MM.1S (cell line): ENCODE results near the gene PRM1.

Experiments used
- DNase-seq: peaks from one replicate; pipeline ENCODE4 v3.0.0-alpha.2; 2015
- H2AFZ ChIP-seq: fragments of 300-600 bp; sonication (generic); 2 replicates; pipeline ENCODE4 v1.6.0; 2016; ENCODE audit warnings: antibody characterized with exemption, low read length
- H3F3A ChIP-seq: fragments of 300-600 bp; sonication (generic); 2 replicates; pipeline ENCODE4 v1.6.1; 2016; ENCODE audit warnings: mild to moderate bottlenecking, antibody characterized with exemption, low read length, moderate library complexity, mixed read lengths; ENCODE audit not compliant: insufficient read depth
- H3K27ac ChIP-seq: fragments of 300-600 bp; sonication (generic); 2 replicates; pipeline ENCODE4 v1.5.1; 2016; ENCODE audit warnings: mild to moderate bottlenecking, low read length
- H3K27me3 ChIP-seq: fragments of 300-600 bp; sonication (generic); replicated peaks from 2 replicates; pipeline ENCODE4 v1.6.0; 2016; ENCODE audit warnings: low read length; ENCODE audit not compliant: insufficient read depth
- H3K36me3 ChIP-seq: fragments of 300-600 bp; sonication (generic); replicated peaks from 2 replicates; pipeline ENCODE4 v1.6.1; 2016; ENCODE audit warnings: mild to moderate bottlenecking, low read length, mixed read lengths; ENCODE audit not compliant: insufficient read depth
- H3K4me1 ChIP-seq: fragments of 300-600 bp; sonication (generic); 2 replicates; pipeline ENCODE4 v1.6.1; 2016; ENCODE audit warnings: low read length, mixed read lengths
- H3K4me2 ChIP-seq: fragments of 300-600 bp; sonication (generic); 2 replicates; pipeline ENCODE4 v1.6.0; 2016; ENCODE audit warnings: low read depth, low read length
- H3K4me3 ChIP-seq: fragments of 300-600 bp; sonication (generic); 2 replicates; pipeline ENCODE4 v1.5.1; 2016; ENCODE audit warnings: low read length, mixed read lengths
- H3K79me2 ChIP-seq: fragments of 300-600 bp; sonication (generic); 2 replicates; pipeline ENCODE4 v1.6.1; 2016; ENCODE audit warnings: mixed run types, low read length, mixed read lengths
- H3K9ac ChIP-seq: fragments of 300-600 bp; sonication (generic); 2 replicates; pipeline ENCODE4 v1.6.1; 2016; ENCODE audit warnings: low read length, mixed read lengths
- H3K9me2 ChIP-seq: fragments of 300-600 bp; sonication (generic); replicated peaks from 2 replicates; pipeline ENCODE4 v1.6.1; 2016; ENCODE audit warnings: mild to moderate bottlenecking, low read length, mixed read lengths; ENCODE audit not compliant: insufficient read depth
- H3K9me3 ChIP-seq: fragments of 300-600 bp; sonication (generic); replicated peaks from 2 replicates; pipeline ENCODE4 v1.6.1; 2016; ENCODE audit warnings: mild to moderate bottlenecking, low read length, mixed read lengths; ENCODE audit not compliant: insufficient read depth
- H4K20me1 ChIP-seq: fragments of 300-600 bp; sonication (generic); 2 replicates; pipeline ENCODE4 v1.6.1; 2016; ENCODE audit warnings: mild to moderate bottlenecking, low read length, moderate library complexity, mixed read lengths; ENCODE audit not compliant: insufficient read depth
- EZH2 ChIP-seq: fragments of 300-600 bp; sonication (generic); optimal IDR thresholded peaks from 2 replicates; pipeline ENCODE3; 2017; ENCODE audit warnings: low read depth, mild to moderate bottlenecking, antibody characterized with exemption, low read length, mixed read lengths
- EZH2phosphoT487 ChIP-seq: fragments of 300-600 bp; sonication (generic); IDR thresholded peaks from 2 replicates; pipeline ENCODE4 v1.6.1; 2018; ENCODE audit warnings: antibody characterized with exemption, low read length
- TF ChIP-seq, protein P1 (sequence below): fragments of 300-600 bp; sonication (generic); IDR thresholded peaks from 2 replicates; pipeline ENCODE4 v1.5.1; 2016; ENCODE audit warnings: antibody characterized with exemption, low read length, mixed read lengths

PRM1 gene

DNA sequence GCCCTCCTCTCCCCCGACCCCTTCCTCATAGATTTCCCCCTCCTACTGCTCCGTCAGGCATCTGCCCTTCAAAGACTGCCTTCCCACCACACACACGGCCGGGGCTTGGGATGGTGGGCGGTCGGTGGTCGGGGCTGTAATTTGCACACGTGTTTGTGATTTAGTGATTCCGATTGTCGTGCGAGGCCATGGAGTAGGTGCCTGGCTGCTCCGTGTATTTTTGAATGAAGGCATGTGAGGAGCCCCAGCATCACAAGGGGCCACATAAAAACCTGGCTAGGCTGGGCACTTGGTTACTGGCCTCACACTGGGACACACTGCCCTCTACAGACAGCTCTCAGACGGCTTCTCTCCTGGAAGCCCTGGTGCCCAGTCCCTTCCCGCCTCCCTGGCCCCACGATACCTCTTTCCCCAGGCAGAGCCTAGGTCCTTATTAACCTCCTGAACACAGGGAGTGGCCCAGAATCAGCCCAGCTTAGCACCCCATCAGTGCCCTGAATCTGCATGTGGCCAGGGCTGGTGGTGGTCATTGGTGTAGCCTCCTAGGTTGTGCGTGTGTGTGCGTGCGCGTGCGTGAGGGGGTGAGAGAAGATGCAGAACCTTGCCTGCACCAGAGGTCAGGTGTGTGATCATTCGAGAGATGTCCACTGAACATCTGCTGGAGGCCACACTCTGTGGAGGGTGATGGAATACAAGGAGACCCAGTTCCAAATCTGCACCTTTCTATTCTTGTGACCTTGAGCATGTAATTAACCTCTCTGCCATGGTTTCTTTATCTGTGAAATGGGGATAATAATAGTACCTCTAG lies 23.8 kb downstream of the PRM1 start:
- no peaks in the 10 kb centered on the region for H3K9me2 ChIP-seq
- H2AFZ ChIP-seq, result peak overlapping the region; percentile 66; the same call in 1 of the 2 replicates
- H3K4me3 ChIP-seq, result peak overlapping the region; percentile 87
- H3K9me3 ChIP-seq, result no peaks in the 10 kb centered on the region
- no peak for TF ChIP-seq EZH2
- TF ChIP-seq, protein P1, sequence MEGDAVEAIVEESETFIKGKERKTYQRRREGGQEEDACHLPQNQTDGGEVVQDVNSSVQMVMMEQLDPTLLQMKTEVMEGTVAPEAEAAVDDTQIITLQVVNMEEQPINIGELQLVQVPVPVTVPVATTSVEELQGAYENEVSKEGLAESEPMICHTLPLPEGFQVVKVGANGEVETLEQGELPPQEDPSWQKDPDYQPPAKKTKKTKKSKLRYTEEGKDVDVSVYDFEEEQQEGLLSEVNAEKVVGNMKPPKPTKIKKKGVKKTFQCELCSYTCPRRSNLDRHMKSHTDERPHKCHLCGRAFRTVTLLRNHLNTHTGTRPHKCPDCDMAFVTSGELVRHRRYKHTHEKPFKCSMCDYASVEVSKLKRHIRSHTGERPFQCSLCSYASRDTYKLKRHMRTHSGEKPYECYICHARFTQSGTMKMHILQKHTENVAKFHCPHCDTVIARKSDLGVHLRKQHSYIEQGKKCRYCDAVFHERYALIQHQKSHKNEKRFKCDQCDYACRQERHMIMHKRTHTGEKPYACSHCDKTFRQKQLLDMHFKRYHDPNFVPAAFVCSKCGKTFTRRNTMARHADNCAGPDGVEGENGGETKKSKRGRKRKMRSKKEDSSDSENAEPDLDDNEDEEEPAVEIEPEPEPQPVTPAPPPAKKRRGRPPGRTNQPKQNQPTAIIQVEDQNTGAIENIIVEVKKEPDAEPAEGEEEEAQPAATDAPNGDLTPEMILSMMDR, result peak; percentile 69
- TF ChIP-seq EZH2phosphoT487, result no peak
- peak; percentile 68 for DNase-seq
- peak overlapping the region; percentile 95 for H3K9ac ChIP-seq
- H3K79me2 ChIP-seq, result peaks cover 4% of the 10 kb centered on the region
- no peaks in the 10 kb centered on the region for H4K20me1 ChIP-seq
- H3F3A ChIP-seq, result peaks cover 34% of the 10 kb centered on the region
- peak overlapping the region; percentile 99 for H3K4me2 ChIP-seq
- H3K27me3 ChIP-seq, result no peaks in the 10 kb centered on the region
- no peaks in the 10 kb centered on the region for H3K36me3 ChIP-seq
- peak overlapping the region; percentile 90; the same call in 1 of the 2 replicates for H3K27ac ChIP-seq
- H3K4me1 ChIP-seq, result peaks cover 22% of the 10 kb centered on the region

GRCh38 chr16:11256661-11257130 lies 24.4 kb downstream of the PRM1 start:
- H3K4me1 ChIP-seq, result peaks cover 22% of the 10 kb centered on the region
- H3K9me3 ChIP-seq, result no peaks in the 10 kb centered on the region
- no peaks in the 10 kb centered on the region for H3K9me2 ChIP-seq
- peak overlapping the region; percentile 90 for H3K27ac ChIP-seq
- peaks cover 4% of the 10 kb centered on the region for H3K79me2 ChIP-seq
- H3K36me3 ChIP-seq, result no peaks in the 10 kb centered on the region
- peak overlapping the region; percentile 87 for H3K4me3 ChIP-seq
- H3K27me3 ChIP-seq, result no peaks in the 10 kb centered on the region
- TF ChIP-seq EZH2 (no peak), EZH2phosphoT487 (no peak)
- TF ChIP-seq, protein P1, result no peak
- H2AFZ ChIP-seq, result peak overlapping the region; percentile 42
- H4K20me1 ChIP-seq, result no peaks in the 10 kb centered on the region
- H3F3A ChIP-seq, result peaks cover 34% of the 10 kb centered on the region
- peak overlapping the region; percentile 95 for H3K9ac ChIP-seq
- DNase-seq, result no peak
- peak overlapping the region; percentile 99 for H3K4me2 ChIP-seq

GRCh38 chr16:11255737-11256660 lies 25.1 kb downstream of the PRM1 start, which contains the start of gene SOCS1:
SOCS1 (minus strand) TSS chr16:11256204; CDS start chr16:11255478, 726 bp downstream.
- no peaks in the 10 kb centered on the region for H3K9me3 ChIP-seq
- peaks cover 22% of the 10 kb centered on the region for H3K4me1 ChIP-seq
- H3K36me3 ChIP-seq, result no peaks in the 10 kb centered on the region
- no peaks in the 10 kb centered on the region for H3K27me3 ChIP-seq
- H3K9ac ChIP-seq, result peak within 1 kb of the TSS; percentile 95
- H4K20me1 ChIP-seq, result no peaks in the 10 kb centered on the region
- no peaks in the 10 kb centered on the region for H3K9me2 ChIP-seq
- TF ChIP-seq, protein P1, result peak; percentile 70
- TF ChIP-seq EZH2phosphoT487, result no peak
- peaks cover 4% of the 10 kb centered on the region for H3K79me2 ChIP-seq
- H3K27ac ChIP-seq, result peak within 1 kb of the TSS; percentile 90
- H2AFZ ChIP-seq, result peak within 1 kb of the TSS; percentile 42
- peaks cover 34% of the 10 kb centered on the region for H3F3A ChIP-seq
- peak within 1 kb of the TSS; percentile 87 for H3K4me3 ChIP-seq
- peak; percentile 91 for DNase-seq
- H3K4me2 ChIP-seq, result peak within 1 kb of the TSS; percentile 99
